Muscle of arm (tissue), 12 donors: ENCODE data around the gene MUC5AC. TPM values are rescaled to one million over a fixed set of nuclear protein-coding genes. Genes with fewer than 3 reads are reported as not detected.
"Not testable (repeated sequence)": the region's sequence is repeated elsewhere in the genome, so short reads cannot be mapped to it uniquely, and the experiment has no call there.

Experiments used
- DNase-seq: peaks from one replicate; pipeline ENCODE4 v3.0.0-alpha.2; 2013
- polyA plus RNA-seq, 12 donors: library from polyadenylated mRNA; unstranded; fragments of 120-200 nt; gene quantifications; one replicate each; pipeline ENCODE4 v1.2.1, GENCODE V29; 2013; ENCODE audit not compliant: insufficient read length in 12 of 12

Gene MUC5AC
- polyA plus RNA-seq, 12 donors, result 0.01 to 0.09 TPM; not detected in 10

DNA sequence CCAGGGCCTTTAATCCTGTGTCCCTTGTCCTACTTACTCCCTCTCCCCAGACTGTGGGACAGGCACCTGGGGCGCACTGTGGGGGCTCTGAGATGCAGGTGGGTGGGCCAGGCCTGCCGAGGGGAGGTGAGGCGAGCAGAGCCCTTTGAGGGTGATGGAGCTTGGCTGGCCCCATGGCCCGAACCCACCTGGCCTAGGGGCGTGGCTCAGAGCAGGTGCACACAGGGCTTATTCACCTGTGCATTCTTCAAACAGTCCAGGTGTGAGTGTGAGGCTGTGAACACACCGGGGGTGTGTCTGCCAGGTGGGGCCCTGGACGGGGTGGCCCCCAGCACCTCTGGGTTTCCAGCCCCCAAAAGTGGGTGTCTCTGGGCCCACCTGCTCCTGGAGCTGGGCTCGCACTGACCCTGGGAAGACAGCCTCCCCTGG, 9.0 kb upstream of the MUC5AC start:
- no peak for DNase-seq

DNA sequence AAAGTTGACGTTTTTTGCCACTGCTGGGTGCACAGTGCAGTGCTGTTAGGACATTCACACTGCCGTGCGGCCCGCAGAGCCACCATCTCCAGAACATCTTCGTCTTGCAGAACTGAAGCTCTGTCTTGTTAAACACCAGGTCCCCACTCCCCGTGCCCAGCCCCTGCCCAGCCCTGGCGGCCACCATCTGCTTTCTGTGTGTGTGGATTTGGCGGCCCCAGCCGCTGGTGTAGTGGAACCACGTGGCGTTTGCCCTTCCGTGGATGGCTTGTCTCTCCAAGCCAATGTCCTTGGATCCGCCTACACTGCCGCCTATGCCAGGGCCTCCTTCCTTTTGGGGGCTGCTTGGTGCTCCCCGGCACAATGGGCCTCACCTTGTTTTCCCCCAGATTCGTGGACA, 8.2 kb upstream of the MUC5AC start:
- DNase-seq, result no peak

DNA sequence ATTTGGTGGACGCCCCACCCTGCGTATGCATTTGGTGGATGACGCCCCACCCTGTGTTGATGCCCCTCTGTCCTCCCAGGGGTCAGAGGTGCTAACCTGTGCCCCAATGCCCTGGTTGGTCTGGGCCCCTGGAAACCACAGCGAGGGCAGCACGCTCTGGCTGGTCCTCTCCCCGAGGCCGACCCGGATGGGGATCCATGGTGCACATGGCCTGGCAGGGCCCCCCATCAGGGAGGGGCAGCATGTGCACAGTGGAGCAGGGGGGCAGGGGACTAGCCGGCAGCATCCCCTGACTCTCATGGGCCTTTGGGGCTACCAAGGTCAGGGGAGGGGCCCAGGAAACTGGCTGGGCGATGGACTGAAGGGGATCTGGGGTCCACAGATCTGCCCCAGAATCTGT, 7.6 kb upstream of the MUC5AC start:
- DNase-seq, result no peak

DNA sequence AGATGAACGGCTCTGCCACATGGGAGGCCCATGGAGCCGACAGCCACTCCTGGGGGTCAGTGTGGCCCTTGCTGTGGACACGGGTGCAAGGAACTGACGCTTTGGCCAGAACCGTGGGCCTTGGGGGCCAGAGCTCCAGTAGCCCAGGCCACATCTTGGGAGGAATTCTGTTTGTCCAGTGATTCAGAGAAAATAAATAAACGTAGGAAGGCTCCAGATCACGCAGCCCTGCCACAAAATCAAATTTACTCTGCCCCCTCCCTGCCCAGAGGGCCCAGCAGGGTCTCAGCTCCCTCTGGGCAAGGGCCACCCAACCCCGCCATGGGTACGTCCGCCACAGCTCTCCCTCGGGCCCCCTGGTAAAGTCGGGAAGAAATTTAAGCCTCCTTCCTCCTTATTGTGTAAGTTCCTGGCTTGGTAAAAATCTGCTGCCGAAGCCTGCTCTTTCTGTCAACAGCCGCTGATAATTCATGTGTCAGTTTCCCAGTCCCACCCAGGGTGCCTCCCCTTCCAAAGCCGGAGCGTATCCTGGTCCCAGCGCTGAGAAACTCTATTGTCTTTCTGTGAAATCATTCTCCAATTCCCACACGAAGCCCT, 6.9 kb upstream of the MUC5AC start:
- DNase-seq, result peak; percentile 4

DNA sequence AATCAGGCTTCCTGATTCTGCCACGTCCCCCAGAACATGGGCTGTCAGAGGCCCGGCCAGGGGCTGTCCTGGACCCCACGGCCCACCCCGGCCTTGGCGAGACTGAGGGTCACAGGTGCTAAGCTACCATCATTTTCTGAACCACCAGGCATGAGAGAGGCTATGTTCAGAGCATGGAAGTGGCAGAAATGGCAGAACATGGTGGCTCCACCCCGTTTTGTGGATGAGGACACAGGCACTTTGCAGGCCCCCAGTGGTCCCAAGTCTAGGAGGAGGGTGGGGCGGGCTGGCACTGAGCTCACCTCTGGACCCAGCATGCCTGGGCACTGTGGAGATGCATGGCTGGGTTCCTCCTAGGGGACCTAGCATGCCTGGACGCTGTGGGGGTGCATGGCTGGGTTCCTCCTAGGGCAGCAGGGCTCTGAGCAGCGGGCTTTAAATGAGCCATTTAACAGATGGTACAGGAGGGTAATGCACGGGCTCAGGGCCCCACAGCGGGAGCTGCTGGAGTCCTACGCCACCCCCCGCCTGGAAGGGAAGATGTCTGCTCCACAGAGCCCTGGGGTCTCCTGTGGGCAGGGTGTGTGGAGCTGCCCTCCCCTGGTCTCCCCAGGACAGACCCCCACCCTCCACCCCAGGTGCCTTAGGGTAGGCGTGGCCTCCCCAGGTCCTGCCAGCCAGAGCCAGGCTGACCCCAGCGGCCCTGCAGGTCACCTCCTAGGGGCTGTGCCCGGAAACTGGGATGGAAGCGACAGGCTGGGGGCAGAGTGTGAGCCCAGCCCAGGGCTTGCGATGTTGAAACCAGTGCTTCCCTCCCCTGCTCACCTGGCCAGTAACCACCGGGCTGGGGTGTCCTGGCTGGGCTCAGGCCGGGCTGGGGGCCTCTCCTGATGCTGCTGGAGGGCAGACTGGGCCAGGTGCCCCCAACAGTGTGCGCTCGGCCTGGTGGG, 6.1 kb upstream of the MUC5AC start:
- DNase-seq, result no peak

DNA sequence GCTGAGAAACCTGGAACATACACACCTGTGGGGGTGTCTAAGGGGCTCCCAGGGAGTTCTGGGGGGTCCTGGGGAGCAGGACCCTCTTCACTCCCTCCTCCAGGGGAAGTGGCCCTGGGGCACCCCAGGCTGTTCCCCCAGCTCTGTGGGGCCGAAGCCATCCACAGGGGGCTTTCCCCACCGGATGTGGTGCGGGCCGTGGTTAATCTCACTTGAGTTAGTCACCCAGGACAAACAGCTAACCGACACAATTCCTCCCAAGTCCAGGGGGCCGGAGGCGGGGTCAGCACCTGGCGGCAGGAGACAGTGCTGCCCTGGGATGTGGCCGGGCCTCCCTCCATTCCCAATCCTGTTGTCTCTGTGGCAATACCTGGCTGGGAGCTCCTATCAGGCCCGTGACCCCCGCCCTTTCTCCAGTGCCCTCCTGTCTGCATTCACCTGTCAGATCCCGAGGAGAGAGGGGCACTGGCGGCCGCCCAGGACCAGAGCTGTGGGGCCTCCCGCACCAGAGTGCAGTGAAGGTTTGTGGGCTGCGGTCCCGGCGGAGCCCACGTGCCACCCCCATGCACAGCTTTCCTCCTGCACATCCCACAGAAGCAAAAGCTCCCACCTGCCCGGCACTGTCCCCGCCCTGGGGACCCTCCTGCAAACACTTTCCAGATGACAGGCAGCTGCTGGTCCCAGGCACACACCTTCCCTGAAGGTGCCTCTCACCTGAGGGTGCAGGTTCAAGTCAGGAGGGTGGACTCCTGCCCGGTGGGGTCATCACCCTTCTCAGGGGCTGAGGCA, 5.2 kb upstream of the MUC5AC start:
- no peak for DNase-seq

DNA sequence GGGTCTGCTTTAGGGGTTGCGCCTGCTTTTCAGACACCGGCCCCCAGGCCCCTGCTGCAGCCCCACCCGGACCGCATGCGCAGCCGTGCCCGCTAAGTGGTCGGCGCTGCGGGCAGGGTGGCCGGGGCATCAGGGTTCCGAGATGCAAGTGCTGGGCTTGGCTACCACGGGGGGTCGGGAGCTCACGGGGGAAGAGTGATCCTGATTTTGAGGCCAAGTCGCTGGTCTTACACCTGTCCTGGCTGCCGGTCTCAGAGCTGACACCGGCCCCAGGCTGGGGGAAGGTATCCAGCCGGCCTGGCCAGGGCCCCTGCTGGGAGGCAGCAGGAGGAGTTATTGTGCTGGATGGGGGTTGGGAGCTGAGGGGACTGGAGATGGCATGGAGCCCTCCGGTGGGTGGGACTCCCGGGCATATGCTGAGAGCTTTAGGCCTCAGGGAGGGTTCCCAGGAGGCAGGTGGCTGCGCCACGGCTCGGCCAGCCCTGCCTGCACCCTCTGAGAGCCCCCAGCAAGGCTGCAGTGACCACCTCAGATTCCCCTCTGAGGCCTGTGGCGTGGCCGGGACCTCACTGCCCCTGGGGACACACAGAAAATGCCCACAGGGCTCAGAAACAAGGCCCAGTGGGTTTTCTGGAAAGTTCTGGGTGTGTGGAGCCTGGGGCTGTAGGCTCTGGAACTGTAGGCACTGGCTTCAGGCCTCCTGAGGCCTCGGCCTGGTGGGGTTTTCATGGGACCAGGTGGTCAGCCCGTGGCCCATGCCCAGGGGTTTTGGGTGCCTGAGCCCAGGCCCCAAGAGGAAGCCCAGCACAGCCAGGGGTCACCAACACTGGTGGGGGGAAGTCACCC, 4.4 kb upstream of the MUC5AC start:
- DNase-seq, result no peak

DNA sequence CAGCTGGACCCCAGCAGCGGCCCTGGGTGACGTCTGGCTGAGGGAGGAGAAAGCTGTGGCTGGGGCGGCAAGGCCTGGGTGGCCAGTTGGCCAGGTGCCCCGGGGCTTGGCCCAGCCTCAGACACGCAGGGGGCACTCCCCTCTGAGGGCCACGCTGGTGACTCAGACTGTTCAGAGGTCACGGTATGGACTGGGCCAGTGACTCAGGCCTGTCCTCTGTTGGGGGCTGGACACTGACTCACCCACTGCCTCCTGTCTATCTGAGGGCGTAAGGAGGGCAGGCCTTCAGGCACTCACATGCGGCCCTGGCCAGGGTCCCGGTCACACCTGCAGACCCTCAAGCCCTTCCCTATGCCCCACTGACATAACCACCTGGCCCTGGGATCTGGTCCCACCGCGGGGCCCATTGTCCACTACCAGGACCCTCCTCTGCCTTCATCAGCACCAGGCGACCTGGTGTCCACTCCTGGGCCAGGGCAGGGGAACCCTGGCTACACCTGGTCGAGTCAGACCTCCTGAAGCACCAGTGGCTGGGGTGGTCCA, 3.7 kb upstream of the MUC5AC start:
- no peak for DNase-seq

DNA sequence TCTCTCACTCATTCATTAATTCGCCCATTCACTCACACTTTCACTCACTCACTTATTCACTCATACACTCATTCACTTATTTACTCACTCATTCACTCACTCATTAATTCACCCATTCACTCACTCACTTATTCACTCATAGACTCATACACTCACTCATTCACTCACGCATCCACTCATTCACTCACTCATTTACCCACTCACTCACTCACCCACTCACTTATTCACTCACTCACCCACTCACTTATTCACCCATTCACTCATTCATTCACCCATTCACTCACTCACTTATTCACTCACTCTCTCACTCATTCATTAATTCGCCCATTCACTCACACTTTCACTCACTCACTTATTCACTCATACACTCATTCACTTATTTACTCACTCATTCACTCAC, 3.1 kb upstream of the MUC5AC start:
- not testable (repeated sequence) for DNase-seq

DNA sequence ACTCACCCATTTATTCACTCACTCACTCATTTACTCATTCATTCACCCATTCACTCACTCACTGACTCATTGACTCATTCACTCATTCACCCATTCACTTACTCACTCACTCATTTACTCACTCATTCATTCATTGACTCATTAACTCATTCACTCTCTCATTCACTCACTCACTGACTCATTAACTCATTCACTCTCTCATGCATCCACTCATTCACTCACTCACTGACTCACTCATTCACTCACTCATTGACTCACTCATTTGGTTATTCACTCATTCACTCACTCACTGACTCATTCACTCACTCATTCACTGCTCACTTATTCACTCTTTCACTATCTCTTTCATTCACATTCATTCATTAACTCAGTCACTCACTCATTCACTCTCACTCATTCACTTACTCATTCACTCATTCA, 2.5 kb upstream of the MUC5AC start:
- DNase-seq, result no peak

DNA sequence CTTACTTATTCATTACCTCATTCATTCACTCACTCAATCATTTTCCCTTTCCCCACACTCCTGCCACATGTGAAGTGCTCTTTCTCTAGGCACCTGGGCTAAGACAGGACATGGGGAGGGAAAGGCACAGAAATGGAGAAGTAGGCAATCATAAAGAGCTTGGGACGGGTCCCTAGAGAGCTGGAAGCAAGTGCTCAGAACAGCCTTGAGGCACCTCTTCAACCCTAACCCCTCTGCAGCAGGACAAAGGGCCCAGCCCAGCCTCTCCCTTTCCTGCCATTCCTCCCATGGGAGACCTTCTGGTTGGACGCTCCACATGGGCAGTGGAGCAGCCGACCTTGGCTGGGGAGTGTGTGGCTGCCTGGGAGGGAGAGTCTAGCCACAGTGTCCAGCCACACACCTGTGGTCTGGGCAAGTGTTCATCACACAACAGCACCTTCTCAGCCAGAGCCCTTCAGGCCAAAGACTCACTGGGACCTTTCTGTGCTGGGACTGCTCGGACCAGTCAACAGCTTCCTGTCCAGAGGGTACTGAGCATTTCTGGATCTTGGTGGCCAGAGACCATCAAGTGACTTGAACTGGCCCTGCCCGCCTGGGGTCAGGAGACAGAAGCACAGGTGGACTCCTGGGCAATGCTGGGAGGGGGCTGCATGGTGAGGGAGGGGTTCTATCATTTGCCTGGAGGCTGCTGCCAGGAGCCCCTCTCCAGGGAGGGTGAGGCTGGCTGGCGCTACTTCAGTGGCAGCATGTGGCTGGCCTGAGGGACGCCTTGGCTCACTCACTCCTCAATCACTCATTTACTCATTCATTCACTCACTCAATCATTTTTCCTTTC, 1.0 kb upstream of the MUC5AC start:
- DNase-seq, result no peak

DNA sequence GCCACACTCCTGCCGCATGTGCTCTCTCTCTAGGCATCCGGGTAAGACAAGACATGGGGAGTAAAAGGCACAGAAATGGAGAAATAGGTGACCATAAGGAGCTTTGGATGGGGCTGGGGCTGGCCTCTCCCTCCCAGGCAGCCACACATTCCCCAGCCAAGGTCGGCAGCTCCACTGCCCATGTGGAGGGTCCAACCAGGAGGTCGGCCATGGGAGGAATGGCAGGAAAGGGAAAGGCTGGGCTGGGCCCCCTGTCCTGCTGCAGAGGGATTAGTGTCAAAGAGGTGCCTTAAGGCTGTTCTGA, 460 bp upstream of the MUC5AC start:
- no peak for DNase-seq

DNA sequence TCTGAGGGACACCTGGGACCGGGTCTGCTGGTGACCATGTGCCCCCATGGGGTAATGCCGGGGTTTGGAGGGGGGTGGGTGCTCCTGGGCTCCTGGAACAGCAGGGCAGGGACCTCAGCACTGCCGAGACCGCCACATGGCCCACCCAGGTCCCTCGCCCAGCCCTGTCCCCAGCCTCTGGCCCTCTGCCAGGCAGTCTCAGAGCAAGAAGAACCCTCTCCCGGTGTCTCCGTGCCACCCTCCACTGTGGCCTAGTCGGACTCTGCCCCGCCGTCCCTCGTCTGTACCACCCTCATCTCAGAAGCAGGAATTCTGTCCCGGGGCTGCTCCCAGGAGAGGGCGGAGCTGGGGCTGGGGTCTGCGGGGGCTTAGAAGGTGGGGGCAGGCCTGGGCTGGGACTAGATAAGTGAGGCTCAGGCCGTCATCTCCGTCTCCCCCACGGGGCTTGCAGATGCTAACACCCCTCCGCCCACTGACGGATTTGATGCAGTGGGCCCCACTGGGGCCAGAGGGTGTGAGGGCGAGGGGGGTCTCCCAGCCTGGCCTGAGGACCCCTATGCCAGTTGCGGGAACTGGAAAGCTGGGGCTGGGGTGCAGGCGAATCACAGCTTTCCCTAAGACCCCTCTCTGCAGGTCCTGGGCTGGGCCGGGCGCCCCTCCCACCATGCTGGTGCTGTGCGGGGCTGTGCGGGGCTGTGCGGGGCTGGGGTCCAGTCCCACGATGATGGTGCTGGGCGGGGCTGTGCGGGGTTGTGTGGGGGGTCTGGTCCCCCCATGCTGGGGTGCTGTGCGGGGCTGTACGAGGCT, 1.1 kb downstream of the MUC5AC start:
- DNase-seq, result no peak

DNA sequence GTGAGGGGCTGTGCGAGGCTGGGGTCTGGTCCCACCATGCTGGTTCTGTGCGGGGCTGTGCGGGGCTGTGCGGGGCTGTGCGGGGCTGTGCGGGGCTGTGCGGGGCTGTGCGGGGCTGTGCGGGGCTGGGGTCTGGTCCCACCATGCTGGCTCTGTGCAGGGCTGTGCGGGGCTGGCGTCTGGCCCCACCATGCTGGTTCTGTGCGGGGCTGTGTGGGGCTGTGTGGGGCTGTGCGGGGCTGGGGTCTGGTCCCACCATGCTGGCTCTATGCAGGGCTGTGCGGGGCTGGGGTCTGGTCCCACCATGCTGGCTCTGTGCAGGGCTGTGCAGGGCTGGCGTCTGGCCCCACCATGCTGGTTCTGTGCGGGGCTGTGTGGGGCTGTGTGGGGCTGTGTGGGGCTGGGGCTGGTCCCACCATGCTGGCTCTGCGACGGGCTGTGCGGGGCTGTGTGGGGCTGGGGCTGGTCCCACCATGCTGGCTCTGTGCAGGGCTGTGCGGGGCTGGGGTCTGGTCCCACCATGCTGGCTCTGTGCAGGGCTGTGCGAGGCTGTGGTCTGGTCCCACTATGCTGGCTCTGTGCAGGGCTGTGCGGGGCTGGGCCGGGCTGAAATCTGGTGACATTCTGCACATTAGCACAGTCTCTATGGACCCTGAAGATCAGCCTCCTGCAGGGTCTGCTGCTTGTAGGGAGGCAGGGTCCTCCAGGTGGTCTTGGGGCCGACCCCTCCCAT, 1.9 kb downstream of the MUC5AC start:
- not testable (repeated sequence) for DNase-seq

DNA sequence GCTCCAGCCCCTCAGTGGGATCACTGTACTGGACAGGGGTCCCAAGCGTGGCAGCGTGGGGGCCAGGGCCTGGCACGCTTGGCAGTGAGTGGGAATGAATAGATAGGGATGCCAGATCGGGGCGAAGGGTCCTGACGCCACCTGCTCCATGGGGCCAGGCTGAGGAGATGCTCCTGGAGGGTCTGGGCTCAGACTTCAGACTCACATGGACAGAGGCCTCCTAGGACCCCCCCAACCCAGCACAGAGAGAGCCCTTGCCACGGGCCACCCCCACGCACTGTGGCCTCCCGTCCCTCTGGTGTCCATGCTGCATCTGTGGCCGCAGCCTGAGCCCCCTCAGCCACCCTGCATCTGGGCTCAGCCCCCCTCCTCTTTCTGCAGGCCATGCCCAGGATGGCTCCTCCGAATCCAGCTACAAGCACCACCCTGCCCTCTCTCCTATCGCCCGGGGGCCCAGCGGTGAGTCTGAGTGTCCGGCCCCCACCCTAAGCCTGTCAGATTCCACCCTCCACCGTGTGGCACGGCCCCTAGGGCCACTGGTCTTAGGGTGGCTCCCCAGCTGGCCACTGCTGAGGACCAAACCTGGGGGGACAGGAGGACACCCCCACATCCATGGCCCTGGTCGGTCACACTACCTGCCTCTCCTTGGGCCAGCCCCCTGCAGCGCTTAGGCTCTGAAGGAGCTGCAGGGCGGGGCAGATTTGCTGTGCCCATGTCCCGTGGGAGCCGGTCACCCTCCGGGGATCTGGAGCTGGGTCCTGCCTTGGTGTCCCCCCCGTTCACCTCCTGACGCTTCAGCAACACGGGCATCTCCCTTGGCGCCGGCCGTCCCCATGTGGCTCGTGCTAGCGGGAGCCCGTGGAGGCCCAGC, 2.7 kb downstream of the MUC5AC start:
- no peak for DNase-seq

DNA sequence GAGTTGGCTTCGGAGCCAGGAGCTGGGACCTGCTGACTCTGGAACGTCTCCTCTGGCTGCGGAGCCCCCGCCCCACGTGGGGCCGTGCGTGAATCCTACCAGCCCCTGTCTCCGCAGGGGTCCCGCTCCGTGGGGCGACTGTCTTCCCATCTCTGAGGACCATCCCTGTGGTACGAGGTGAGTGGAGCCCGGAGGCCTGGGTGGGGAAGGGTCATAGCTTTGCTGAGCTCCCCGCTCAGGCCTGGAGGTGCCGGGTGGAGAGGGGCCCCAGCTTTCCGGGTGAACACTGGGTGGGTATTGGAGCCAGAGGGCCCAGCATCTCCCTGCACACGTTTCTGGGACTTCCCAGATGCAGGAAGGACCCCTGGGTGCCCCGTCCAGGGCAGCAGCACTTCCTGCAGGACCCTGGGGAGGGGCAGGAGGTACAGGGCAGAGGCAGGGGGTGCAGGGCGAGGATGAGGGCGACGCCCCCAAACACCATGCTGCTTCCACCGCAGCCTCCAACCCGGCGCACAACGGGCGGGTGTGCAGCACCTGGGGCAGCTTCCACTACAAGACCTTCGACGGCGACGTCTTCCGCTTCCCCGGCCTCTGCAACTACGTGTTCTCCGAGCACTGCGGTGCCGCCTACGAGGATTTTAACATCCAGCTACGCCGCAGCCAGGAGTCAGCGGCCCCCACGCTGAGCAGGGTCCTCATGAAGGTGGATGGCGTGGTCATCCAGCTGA, 3.8 kb downstream of the MUC5AC start:
- no peak for DNase-seq

DNA sequence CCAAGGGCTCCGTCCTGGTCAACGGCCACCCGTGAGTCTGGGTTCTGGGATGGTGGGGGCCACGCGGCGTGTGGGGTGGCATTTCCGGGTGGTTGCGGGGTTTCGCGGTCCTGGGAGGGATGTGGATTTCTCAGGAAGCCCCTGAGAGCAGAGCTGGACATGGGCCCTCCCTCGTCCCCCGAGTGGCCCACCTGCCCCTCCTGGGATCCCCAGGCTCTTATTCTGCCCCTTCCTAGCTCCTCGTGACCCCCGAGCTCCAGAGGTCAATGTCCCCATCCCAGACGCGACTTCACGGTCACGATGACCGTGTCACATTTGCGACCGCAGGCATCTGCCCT, 4.4 kb downstream of the MUC5AC start:
- DNase-seq, result no peak
